ENCODE results near the gene C1QTNF2. TPM values are rescaled to one million over a fixed set of nuclear protein-coding genes. Genes with fewer than 3 reads are reported as not detected.
"Not testable (repeated sequence)": the region's sequence is repeated elsewhere in the genome, so short reads cannot be mapped to it uniquely, and the experiment has no call there.

Gene C1QTNF2
- total RNA-seq, 4 donors from 2014 or later: 0.09 to 0.65 TPM; not detected in 2

- no peaks in the 10 kb centered on the region for H3K9me3 ChIP-seq
- in situ Hi-C loops (cut with MboI; ENCODE audit: low sequenced_read_pairs in 4 of 4): loop anchor here in 3 of 4 donors (5.0 to 10.0 kb wide), 3 partner anchors 125 to 315 kb away; no protein-coding TSS in a partner anchor
- TF ChIP-seq POLR2A (IDR thresholded peaks at IDR 0.05): no peak
- no peak for TF ChIP-seq CTCF (IDR thresholded peaks at IDR 0.05 in 4 of 5, conservative IDR thresholded peaks at IDR 0.05 in 1 of 5)
Observed at GRCh38 chr5:160339406-160340130, 30.9 kb downstream of the C1QTNF2 start.

GRCh38 chr5:160334716-160335115 lies 35.7 kb downstream of the C1QTNF2 start:
- H3K36me3 ChIP-seq; H3K9me3 ChIP-seq; H3K27me3 ChIP-seq; H3K4me1 ChIP-seq; intact Hi-C loops (cut with DNase I; ENCODE audit: low total_unique reads); DNase-seq; ATAC-seq; H3K27ac ChIP-seq; H3K4me3 ChIP-seq: not testable (repeated sequence)
- in situ Hi-C loops (cut with MboI; ENCODE audit: low sequenced_read_pairs in 4 of 4): loop anchor here in 1 of 4 donors (10.0 kb wide), 1 partner anchor 120 kb away; no protein-coding TSS in a partner anchor

More at GRCh38 chr5:160339406-160340130, 30.9 kb downstream of the C1QTNF2 start:
- no peak for ATAC-seq
- H3K27ac ChIP-seq: no peak overlapping the region
- no peaks in the 10 kb centered on the region for H3K36me3 ChIP-seq
- no peaks in the 10 kb centered on the region for H3K27me3 ChIP-seq
- no peak overlapping the region for H3K4me3 ChIP-seq
- DNase-seq: no peak
- H3K4me1 ChIP-seq: no peaks in the 10 kb centered on the region
- intact Hi-C loops (cut with DNase I; ENCODE audit: low total_unique reads): no loop called here

- DNase-seq (no peak), ATAC-seq (no peak)
- Histone ChIP-seq H3K27me3 (no peaks in the 10 kb centered on the region), H3K9me3 (no peaks in the 10 kb centered on the region), H3K36me3 (no peaks in the 10 kb centered on the region), H3K4me3 (no peak overlapping the region), H3K4me1 (no peaks in the 10 kb centered on the region), H3K27ac (no peak overlapping the region)
- in situ Hi-C loops (cut with MboI; ENCODE audit: low sequenced_read_pairs in 4 of 4): loop anchor here in 1 of 4 donors (10.0 kb wide), 1 partner anchor 119 kb away; no protein-coding TSS in a partner anchor
- intact Hi-C loops (cut with DNase I; ENCODE audit: low total_unique reads): no loop called here
- no peak for TF ChIP-seq CTCF (IDR thresholded peaks at IDR 0.05 in 4 of 5, conservative IDR thresholded peaks at IDR 0.05 in 1 of 5)
- TF ChIP-seq POLR2A (IDR thresholded peaks at IDR 0.05): no peak
Observed at GRCh38 chr5:160333721-160334120, 36.7 kb downstream of the C1QTNF2 start.

GRCh38 chr5:160330212-160330611 lies 40.2 kb downstream of the C1QTNF2 start:
- H3K9me3 ChIP-seq: no peaks in the 10 kb centered on the region
- intact Hi-C loops (cut with DNase I; ENCODE audit: low total_unique reads): no loop called here
- in situ Hi-C loops (cut with MboI; ENCODE audit: low sequenced_read_pairs in 4 of 4): loop anchor here in 1 of 4 donors (10.0 kb wide), 1 partner anchor 115 kb away; no protein-coding TSS in a partner anchor
- ATAC-seq (no peak), DNase-seq (no peak)
- H3K27ac ChIP-seq: no peak overlapping the region
- no peaks in the 10 kb centered on the region for H3K36me3 ChIP-seq
- TF ChIP-seq CTCF (IDR thresholded peaks at IDR 0.05 in 4 of 5, conservative IDR thresholded peaks at IDR 0.05 in 1 of 5) (no peak), POLR2A (IDR thresholded peaks at IDR 0.05) (no peak)
- no peaks in the 10 kb centered on the region for H3K27me3 ChIP-seq
- H3K4me3 ChIP-seq: no peak overlapping the region
- no peaks in the 10 kb centered on the region for H3K4me1 ChIP-seq

GRCh38 chr5:160327818-160328217 lies 42.6 kb downstream of the C1QTNF2 start:
- intact Hi-C loops (cut with DNase I; ENCODE audit: low total_unique reads) (no loop called here), in situ Hi-C loops (cut with MboI; ENCODE audit: low sequenced_read_pairs in 4 of 4) (no loop called here)
- H3K9me3 ChIP-seq: no peaks in the 10 kb centered on the region
- no peaks in the 10 kb centered on the region for H3K27me3 ChIP-seq
- H3K4me3 ChIP-seq: no peak overlapping the region
- no peaks in the 10 kb centered on the region for H3K4me1 ChIP-seq
- no peak overlapping the region for H3K27ac ChIP-seq
- DNase-seq (no peak), ATAC-seq (no peak)
- H3K36me3 ChIP-seq: no peaks in the 10 kb centered on the region
- no peak for TF ChIP-seq CTCF (IDR thresholded peaks at IDR 0.05 in 4 of 5, conservative IDR thresholded peaks at IDR 0.05 in 1 of 5)
- no peak for TF ChIP-seq POLR2A (IDR thresholded peaks at IDR 0.05)

Data from gastrocnemius medialis (tissue), 4 donors.